Lower leg skin (tissue), 4 donors: Measurements from ENCODE around the gene CAPS. TPM values are rescaled to one million over a fixed set of nuclear protein-coding genes. Genes with fewer than 3 reads are reported as not detected.

Experiments used
- DNase-seq, 2 donors: peaks; one replicate each; pipeline ENCODE4 v3.0.0-alpha.2; 2019; ENCODE audit warnings: low spot score in 2 of 2
- H3K4me3 ChIP-seq: fragments of 200-600 bp; sonication (generic); 2 replicates; pipeline ENCODE4 v1.5.1; 2017; ENCODE audit warnings: mild to moderate bottlenecking, low read depth; ENCODE audit not compliant: poor library complexity, severe bottlenecking
- POLR2A ChIP-seq, 2 donors: fragments of 450-650 bp; IDR thresholded peaks; one replicate each; pipeline ENCODE4 v1.6.1; 2016 to 2017; ENCODE audit warnings: antibody characterized with exemption in 2 of 2, mild to moderate bottlenecking in 1 of 2, moderate library complexity in 1 of 2
- WGBS, 2 donors: methylation state at CpG; one replicate each; pipeline ENCODE4 v1.1.5; 2018; 5-methylcytosine and 5-hydroxymethylcytosine counted together
- intact Hi-C: fragments of 100-400 bp; cut with DNase I; formaldehyde crosslinking; loops from one replicate; pipeline ENCODE4 v1.15.0; 2023; ENCODE audit warnings: low total_unique reads
- total RNA-seq, 4 donors: library from RNA; depleted of rRNA; stranded (reverse); fragments of >200 nt; gene quantifications; one replicate each; pipeline ENCODE4 v1.1.0, GENCODE V29; 2016
- TF ChIP-seq, protein P1 (sequence below), 3 donors: fragments of 450-650 bp; IDR thresholded peaks; one replicate each; pipeline ENCODE4 v1.5.1; 2016; ENCODE audit warnings: antibody characterized with exemption in 3 of 3, mild to moderate bottlenecking in 3 of 3, moderate library complexity in 2 of 3

CAPS gene
- total RNA-seq, 4 donors from 2014 or later = 3.5 to 14.5 (median 11.5) TPM

DNA sequence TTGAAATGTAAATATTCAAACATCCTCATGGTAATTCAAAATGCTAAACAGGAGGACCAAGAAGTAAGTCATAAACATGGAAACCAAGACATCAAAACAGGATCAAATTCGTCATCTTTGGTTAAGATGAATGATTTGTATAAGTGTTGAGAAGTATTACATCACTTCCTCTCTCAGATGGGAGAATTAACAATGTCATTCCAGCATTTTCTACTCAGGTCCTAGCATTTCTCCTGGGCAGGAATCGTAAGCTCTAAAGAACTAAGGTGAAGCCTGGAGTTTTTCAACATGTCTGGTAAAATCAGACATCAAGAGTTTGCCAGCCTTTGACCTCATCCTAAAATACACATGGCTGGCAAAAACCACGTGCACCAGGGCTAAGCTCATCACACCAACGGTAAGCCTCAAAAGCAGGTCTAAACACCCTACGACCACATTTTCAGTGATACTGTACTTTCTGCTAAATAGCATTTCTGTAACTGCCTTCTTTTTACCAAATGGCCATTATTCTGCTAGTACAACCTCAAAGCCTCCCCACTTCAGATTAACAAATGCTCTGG, 39.1 kb downstream of the CAPS start:
- WGBS, 2 donors = 65 to 66% methylated on average over 5 of the region's 5 CpGs
- no peak overlapping the region for H3K4me3 ChIP-seq

DNA sequence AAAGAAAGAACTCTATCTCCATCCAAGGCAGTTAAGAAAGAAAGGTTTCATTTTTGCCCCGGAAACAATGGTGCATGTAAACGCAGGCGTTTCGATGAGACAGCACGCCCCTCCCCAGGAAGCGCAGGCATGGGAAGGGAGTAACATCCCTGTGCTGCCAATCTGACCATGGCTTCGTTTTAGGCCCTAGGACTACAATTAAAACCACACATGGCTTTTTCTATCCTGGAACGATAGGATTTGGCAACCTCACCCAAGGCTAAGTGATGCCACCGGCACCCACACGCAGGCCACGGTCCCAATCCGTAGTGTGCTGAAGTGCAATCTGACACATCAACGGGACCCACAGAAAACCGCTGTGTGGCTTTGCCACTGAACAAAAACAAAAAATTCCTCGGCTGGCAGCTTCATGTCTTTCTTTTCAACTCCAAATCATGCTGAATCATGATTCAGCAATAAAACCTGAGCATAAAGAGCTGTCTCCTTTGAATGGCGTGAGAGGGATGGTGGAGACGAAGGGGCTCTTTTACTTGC, 39.7 kb downstream of the CAPS start:
- no peak for TF ChIP-seq POLR2A (IDR thresholded peaks at IDR 0.05)
- TF ChIP-seq, protein P1, sequence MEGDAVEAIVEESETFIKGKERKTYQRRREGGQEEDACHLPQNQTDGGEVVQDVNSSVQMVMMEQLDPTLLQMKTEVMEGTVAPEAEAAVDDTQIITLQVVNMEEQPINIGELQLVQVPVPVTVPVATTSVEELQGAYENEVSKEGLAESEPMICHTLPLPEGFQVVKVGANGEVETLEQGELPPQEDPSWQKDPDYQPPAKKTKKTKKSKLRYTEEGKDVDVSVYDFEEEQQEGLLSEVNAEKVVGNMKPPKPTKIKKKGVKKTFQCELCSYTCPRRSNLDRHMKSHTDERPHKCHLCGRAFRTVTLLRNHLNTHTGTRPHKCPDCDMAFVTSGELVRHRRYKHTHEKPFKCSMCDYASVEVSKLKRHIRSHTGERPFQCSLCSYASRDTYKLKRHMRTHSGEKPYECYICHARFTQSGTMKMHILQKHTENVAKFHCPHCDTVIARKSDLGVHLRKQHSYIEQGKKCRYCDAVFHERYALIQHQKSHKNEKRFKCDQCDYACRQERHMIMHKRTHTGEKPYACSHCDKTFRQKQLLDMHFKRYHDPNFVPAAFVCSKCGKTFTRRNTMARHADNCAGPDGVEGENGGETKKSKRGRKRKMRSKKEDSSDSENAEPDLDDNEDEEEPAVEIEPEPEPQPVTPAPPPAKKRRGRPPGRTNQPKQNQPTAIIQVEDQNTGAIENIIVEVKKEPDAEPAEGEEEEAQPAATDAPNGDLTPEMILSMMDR (IDR thresholded peaks at IDR 0.05) = no peak
- no peak for DNase-seq
- intact Hi-C loops = no loop called here
- H3K4me3 ChIP-seq = no peak overlapping the region
- 47 to 48% methylated on average over 17 of the region's 17 CpGs for WGBS, 2 donors

More for the DNA sequence above, 39.1 kb downstream of the CAPS start:
- intact Hi-C loops = no loop called here
- TF ChIP-seq, protein P1 (IDR thresholded peaks at IDR 0.05) = no peak
- no peak for TF ChIP-seq POLR2A (IDR thresholded peaks at IDR 0.05)
- DNase-seq = no peak

DNA sequence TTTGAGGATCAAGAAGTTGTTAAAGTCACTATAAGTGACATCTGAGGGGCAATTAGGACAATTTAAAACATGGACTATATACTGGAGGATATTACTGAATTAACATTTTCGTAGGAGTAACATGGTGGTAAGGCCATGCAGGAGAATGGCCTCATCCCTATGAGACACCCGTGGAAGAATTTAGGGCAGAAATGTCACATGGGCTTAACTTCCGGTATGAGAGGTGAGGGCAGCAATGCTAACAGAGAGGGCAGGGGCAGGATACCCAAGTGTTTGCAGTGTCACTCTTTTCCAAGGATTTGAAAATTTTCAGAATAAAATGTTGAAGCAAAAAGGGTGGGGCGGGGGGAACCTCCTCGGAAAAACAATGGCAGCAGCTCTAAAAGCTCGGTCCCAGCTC, 40.2 kb downstream of the CAPS start:
- TF ChIP-seq, protein P1 (IDR thresholded peaks at IDR 0.05) = no peak
- TF ChIP-seq POLR2A (IDR thresholded peaks at IDR 0.05) = no peak
- 60 to 61% methylated on average over 6 of the region's 6 CpGs for WGBS, 2 donors
- intact Hi-C loops = no loop called here
- no peak for DNase-seq
- H3K4me3 ChIP-seq = no peak overlapping the region

DNA sequence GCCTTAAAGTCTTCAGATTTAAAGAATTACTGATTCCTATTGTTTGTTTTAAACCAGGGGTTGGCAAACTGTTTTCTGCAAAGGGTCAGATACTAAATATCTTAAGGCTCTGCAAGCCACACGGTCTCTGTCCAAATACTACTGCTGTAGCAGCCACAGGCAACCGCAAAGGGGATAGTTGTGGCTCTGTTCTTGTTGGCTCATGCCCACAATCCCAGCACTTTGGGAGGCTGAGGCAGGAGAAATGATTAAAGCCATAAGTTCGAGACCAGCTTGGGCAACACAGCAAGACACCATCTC, 41.5 kb downstream of the CAPS start:
- TF ChIP-seq, protein P1 (IDR thresholded peaks at IDR 0.05) = no peak
- no peak for TF ChIP-seq POLR2A (IDR thresholded peaks at IDR 0.05)
- H3K4me3 ChIP-seq = no peak overlapping the region
- 68 to 78% methylated on average over 3 of the region's 3 CpGs for WGBS, 2 donors
- intact Hi-C loops = no loop called here
- no peak for DNase-seq

DNA sequence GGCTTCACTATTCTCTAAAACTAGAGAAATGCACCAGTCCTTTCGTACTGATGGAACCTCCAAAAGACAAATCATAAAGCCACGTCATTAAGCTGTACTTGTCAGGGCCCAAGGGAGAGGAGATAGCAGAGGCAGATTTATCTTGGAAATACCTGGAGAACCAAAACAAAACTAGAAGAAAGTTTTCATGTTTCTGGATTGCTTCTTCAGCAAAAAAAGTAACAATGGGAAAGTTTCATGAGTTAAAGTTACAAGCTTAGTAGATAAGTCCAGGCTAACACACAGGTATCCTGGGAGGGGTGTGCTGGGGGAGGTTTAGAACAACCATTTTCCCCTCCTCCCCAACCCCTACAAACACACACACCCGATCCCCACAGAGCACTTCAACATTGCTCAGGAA, 42.3 kb downstream of the CAPS start:
- intact Hi-C loops = no loop called here
- WGBS, 2 donors = 79 to 84% methylated on average over 3 of the region's 3 CpGs
- no peak for DNase-seq
- no peak overlapping the region for H3K4me3 ChIP-seq
- TF ChIP-seq POLR2A (IDR thresholded peaks at IDR 0.05) = no peak
- TF ChIP-seq, protein P1 (IDR thresholded peaks at IDR 0.05) = no peak

DNA sequence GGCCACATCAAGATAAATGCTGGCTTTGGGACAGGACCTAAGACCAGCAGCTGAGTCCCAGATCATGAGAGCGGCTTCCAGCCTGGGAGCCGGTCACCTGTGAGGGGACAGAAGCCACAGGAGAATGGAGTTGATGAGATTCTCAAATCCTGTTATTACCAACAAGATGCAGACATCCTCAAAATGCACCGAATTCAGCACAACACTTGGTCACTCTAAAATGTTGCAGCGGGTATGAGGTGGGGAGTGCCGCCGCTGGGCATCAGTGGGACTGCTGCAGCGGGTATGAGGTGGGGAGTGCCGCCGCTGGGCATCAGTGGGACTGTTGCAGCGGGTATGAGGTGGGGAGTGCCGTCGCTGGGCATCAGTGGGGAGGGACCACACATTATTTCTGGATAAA, 42.7 kb downstream of the CAPS start:
- WGBS, 2 donors = 95 to 96% methylated on average over 12 of the region's 12 CpGs
- intact Hi-C loops = no loop called here
- no peak overlapping the region for H3K4me3 ChIP-seq
- TF ChIP-seq POLR2A (IDR thresholded peaks at IDR 0.05) = no peak
- TF ChIP-seq, protein P1 (IDR thresholded peaks at IDR 0.05) = no peak
- DNase-seq = no peak
